ENCODE measurements around the gene AMDHD2. TPM values are rescaled to one million over a fixed set of nuclear protein-coding genes. Genes with fewer than 3 reads are reported as not detected.

The AMDHD2 gene
- total RNA-seq, 1 donor from 2014 or later, result 90.8 TPM

GRCh38 chr16:2501946-2502895 lies 17.9 kb upstream of the AMDHD2 start:
- Mint-ChIP-seq H3K36me3 (ENCODE audit: low read depth) (peaks cover 9% of the 10 kb centered on the region), H3K27me3 (no peaks in the 10 kb centered on the region), H3K27ac (no peak overlapping the region), H3K4me3 (no peak overlapping the region), H3K9me3 (no peaks in the 10 kb centered on the region), H3K4me1 (peaks cover 20% of the 10 kb centered on the region)
- ChIA-PET CTCF (interaction anchor here (0.9 to 2.5 kb wide), 9 partner anchors 13 to 480 kb away, joined by 3 to 17 read pairs (median 4); partner anchors contain the start of gene ECI1), POLR2A (interaction anchor here (0.8 to 1.2 kb wide), 3 partner anchors 8 to 27 kb away, joined by 3 to 8 read pairs (median 4); partner anchors contain the start of gene TBC1D24)
- TF ChIP-seq CTCF (IDR thresholded peaks at IDR 0.05), result no peak
- intact Hi-C loops (cut with micrococcal nuclease), result loop anchor here (1.0 to 5.0 kb wide), 7 partner anchors 15 to 500 kb away; partner anchors contain the start of genes ABCA3, CCNF and ECI1
- ATAC-seq (ENCODE audit: low read depth) (no peak), DNase-seq (no peak)

DNA sequence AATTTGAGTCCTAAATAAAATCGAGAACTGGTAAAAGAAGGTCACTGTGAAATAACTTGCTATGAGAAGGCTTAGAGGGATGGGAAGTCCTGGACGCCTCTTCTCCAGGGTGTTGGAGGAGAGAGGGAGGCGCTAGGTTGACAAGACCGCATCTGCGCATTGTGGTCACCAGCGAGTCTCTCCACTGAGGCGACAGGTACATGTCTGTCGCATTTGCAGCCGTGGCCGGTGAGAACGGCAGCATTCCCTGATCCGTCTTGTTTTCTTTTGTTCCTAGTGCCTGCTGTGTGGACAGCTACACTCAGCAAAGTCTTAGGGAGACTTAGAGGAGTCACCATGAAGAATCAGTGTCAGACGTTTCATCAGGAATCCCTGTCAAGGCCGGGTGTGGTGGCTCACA lies 14.5 kb upstream of the AMDHD2 start:
- Mint-ChIP-seq H3K4me1 (peaks cover 54% of the 10 kb centered on the region), H3K27me3 (no peaks in the 10 kb centered on the region), H3K4me3 (no peak overlapping the region), H3K9me3 (no peaks in the 10 kb centered on the region), H3K27ac (peak overlapping the region; percentile 6), H3K36me3 (ENCODE audit: low read depth) (no peaks in the 10 kb centered on the region)
- ATAC-seq (ENCODE audit: low read depth), result no peak
- TF ChIP-seq CTCF (IDR thresholded peaks at IDR 0.05), result no peak
- CTCF ChIA-PET, result no interaction called here
- intact Hi-C loops (cut with micrococcal nuclease), result no loop called here
- POLR2A ChIA-PET, result interaction anchor here (2.4 to 3.1 kb wide), 2 partner anchors 15 to 26 kb away, joined by 16 to 17 read pairs; partner anchors contain the start of genes AMDHD2 and CEMP1
- no peak for DNase-seq

DNA sequence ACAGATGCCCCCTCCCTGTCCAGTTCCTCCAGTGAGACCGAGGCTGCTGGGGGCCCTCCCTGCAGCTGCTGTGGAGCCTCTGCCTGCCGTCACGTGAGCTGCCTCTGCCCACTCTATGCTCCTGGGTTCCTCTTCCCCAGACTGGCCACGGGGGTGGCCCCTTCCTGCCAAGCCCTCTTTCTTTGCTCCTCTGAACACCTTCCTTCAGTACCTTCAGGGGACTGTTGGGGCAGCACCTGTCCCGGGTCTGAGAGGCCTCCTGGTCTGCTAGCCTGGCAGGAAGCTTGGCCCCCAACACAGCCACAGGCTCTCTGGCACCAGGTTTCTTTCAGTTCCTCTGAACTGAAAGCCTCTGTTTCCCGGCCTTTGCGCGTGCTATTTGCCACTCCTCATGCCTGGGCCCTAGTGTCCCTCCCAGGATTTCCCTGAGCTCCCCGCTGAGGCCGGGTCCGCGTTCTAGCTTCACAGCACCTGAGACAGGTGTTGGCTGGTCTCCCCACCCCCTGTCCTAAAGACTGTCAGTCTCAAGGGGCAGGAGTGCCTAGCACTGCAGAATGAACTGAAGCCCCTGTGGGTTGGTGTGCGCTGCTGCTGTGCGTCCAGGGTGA lies 13.0 kb upstream of the AMDHD2 start:
- H3K27ac Mint-ChIP-seq, result peak overlapping the region; percentile 89
- DNase-seq (peak; percentile 51), ATAC-seq (ENCODE audit: low read depth) (peak; percentile 89)
- peaks cover 62% of the 10 kb centered on the region for H3K4me1 Mint-ChIP-seq
- H3K27me3 Mint-ChIP-seq, result no peaks in the 10 kb centered on the region
- H3K4me3 Mint-ChIP-seq, result peak overlapping the region; percentile 33
- H3K9me3 Mint-ChIP-seq, result no peaks in the 10 kb centered on the region
- H3K36me3 Mint-ChIP-seq (ENCODE audit: low read depth), result no peaks in the 10 kb centered on the region
- ChIA-PET CTCF (interaction anchor here (0.9 to 1.1 kb wide), 3 partner anchors 8 to 33 kb away, joined by 4 to 7 read pairs (median 5); partner anchors contain the start of gene AMDHD2), POLR2A (interaction anchor here (0.6 to 3.1 kb wide), 12 partner anchors 9 to 604 kb away, joined by 3 to 17 read pairs (median 4); partner anchors contain the start of genes AMDHD2, CEMP1, ECI1 and PDPK1)
- intact Hi-C loops (cut with micrococcal nuclease), result no loop called here
- no peak for TF ChIP-seq CTCF (IDR thresholded peaks at IDR 0.05)

- intact Hi-C loops (cut with micrococcal nuclease), result no loop called here
- ATAC-seq (ENCODE audit: low read depth), result peak; percentile 9
- CTCF ChIA-PET, result interaction anchor here (0.9 to 1.1 kb wide), 3 partner anchors 8 to 33 kb away, joined by 4 to 7 read pairs (median 5); partner anchors contain the start of gene AMDHD2
Measured at GRCh38 chr16:2507665-2508064, 12.5 kb upstream of the AMDHD2 start.

More at GRCh38 chr16:2507665-2508064, 12.5 kb upstream of the AMDHD2 start:
- DNase-seq, result no peak
- H3K9me3 Mint-ChIP-seq, result no peaks in the 10 kb centered on the region
- H3K27ac Mint-ChIP-seq, result peak overlapping the region; percentile 89
- H3K4me1 Mint-ChIP-seq, result peaks cover 67% of the 10 kb centered on the region
- POLR2A ChIA-PET, result interaction anchor here (0.9 to 3.1 kb wide), 9 partner anchors 8 to 352 kb away, joined by 3 to 17 read pairs (median 4); partner anchors contain the start of genes AMDHD2, CEMP1, ECI1 and PDPK1
- no peaks in the 10 kb centered on the region for H3K27me3 Mint-ChIP-seq
- no peak overlapping the region for H3K4me3 Mint-ChIP-seq
- no peak for TF ChIP-seq CTCF (IDR thresholded peaks at IDR 0.05)
- no peaks in the 10 kb centered on the region for H3K36me3 Mint-ChIP-seq (ENCODE audit: low read depth)
